Stimulated activated CD4-positive, alpha-beta T cell treated with anti-CD3 and anti-CD28 coated beads, Interleukin-4, amount 100 ng/mL, for 4 hours (primary cell): Measurements from ENCODE around the gene KLK14.

Experiments
- DNase-seq, 2 experiments: peaks; one replicate each; pipeline ENCODE4 v3.0.0-alpha.2; 2020

Gene KLK14

GRCh38 chr19:51082611-51083010, at the start of gene KLK14:
Gene KLK14 (minus strand): TSS chr19:51082887. CDS start chr19:51082614, 273 bp downstream.
- DNase-seq, result no peak

- no peak for DNase-seq
These were observed 49.3 kb upstream of the KLK14 start for GRCh38 chr19:51131780-51132680.

GRCh38 chr19:51129716-51130115, 47.0 kb upstream of the KLK14 start:
- DNase-seq, result no peak

GRCh38 chr19:51128227-51128626, 45.5 kb upstream of the KLK14 start:
- DNase-seq, result no peak

- DNase-seq, result no peak
These were observed 45.1 kb upstream of the KLK14 start for GRCh38 chr19:51127755-51128154.

- DNase-seq, result no peak
These were observed 44.3 kb upstream of the KLK14 start for GRCh38 chr19:51127032-51127431.

- no peak for DNase-seq
These were observed 42.9 kb upstream of the KLK14 start for GRCh38 chr19:51125421-51126075.

GRCh38 chr19:51124729-51125128, 42.0 kb upstream of the KLK14 start, which contains the start of gene SIGLEC9:
Gene SIGLEC9 (plus strand): TSS chr19:51124906. CDS start chr19:51124975, 69 bp downstream.
- DNase-seq, result no peak

- no peak for DNase-seq
These were observed 41.5 kb upstream of the KLK14 start for GRCh38 chr19:51124216-51124615.

- no peak for DNase-seq
These were observed 41.1 kb upstream of the KLK14 start for GRCh38 chr19:51123802-51124201.

- DNase-seq, result peak in 1 of 2 experiments; percentile 45
These were observed 40.7 kb upstream of the KLK14 start for GRCh38 chr19:51123381-51123800.

GRCh38 chr19:51122112-51122981, 39.7 kb upstream of the KLK14 start:
- DNase-seq, result no peak

GRCh38 chr19:51121257-51121656, 38.6 kb upstream of the KLK14 start:
- no peak for DNase-seq

GRCh38 chr19:51120160-51120559, 37.5 kb upstream of the KLK14 start:
- no peak for DNase-seq

- DNase-seq, result no peak
These were observed 36.9 kb upstream of the KLK14 start for GRCh38 chr19:51119611-51120010.

GRCh38 chr19:51119101-51119500, 36.4 kb upstream of the KLK14 start:
- DNase-seq, result no peak

- no peak for DNase-seq
These were observed 34.1 kb upstream of the KLK14 start for GRCh38 chr19:51116736-51117286.

- DNase-seq, result no peak
These were observed 31.5 kb upstream of the KLK14 start for GRCh38 chr19:51114087-51114729.

- no peak for DNase-seq
These were observed 28.9 kb upstream of the KLK14 start for GRCh38 chr19:51111606-51112005.

- no peak for DNase-seq
These were observed 27.9 kb upstream of the KLK14 start for GRCh38 chr19:51110666-51110971.

GRCh38 chr19:51108805-51109146, 26.1 kb upstream of the KLK14 start:
- no peak for DNase-seq

- peak; percentile 95 to 99 for DNase-seq
These were observed 25.5 kb upstream of the KLK14 start, which contains the start of gene CTU1 for GRCh38 chr19:51108066-51108804. Gene CTU1 (minus strand): TSS chr19:51108409. CDS start chr19:51104569, 3,840 bp downstream.
